OCI-LY7 (cell line): ENCODE data around the gene ABCA2.

Source experiments
- CTCF ChIP-seq: fragments of 200-600 bp; sonication (generic); conservative IDR thresholded peaks from 2 replicates; pipeline ENCODE4 v1.5.1; 2014; ENCODE audit warnings: mild to moderate bottlenecking, antibody characterized with exemption, low read length, moderate library complexity, mixed read lengths
- EZH2phosphoT487 ChIP-seq: fragments of 200-600 bp; sonication (generic); IDR thresholded peaks from 2 replicates; pipeline ENCODE4 v1.6.1; 2018; ENCODE audit warnings: low read depth, borderline replicate concordance, mild to moderate bottlenecking, mixed run types, antibody characterized with exemption, low read length, moderate library complexity, mixed read lengths

DNA sequence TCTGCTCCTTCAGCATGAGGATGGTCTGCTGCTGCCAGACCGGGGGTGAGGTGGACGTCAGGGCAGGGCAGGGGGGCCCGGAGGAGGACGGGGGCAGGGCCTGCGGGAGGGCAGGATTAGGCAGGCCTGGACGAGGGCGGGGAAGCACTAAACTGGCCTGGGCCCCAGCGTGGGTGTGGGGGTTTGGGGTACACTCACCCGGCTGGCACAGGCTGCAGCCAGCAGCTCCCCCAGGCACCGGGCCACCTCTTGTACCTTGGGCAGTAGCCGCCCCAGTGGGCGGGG is 36.8 kb upstream of the ABCA2 start:
- TF ChIP-seq CTCF (no peak), EZH2phosphoT487 (no peak)
